Chondrocyte (in vitro differentiated cells): ENCODE results near the gene PTPMT1. TPM values are rescaled to one million over a fixed set of nuclear protein-coding genes. Genes with fewer than 3 reads are reported as not detected.

Source experiments
- DNase-seq: peaks from one replicate; pipeline ENCODE4 v3.0.0; 2021; ENCODE audit warnings: mixed read lengths, low spot score
- H3K27ac Mint-ChIP-seq: one replicate; pipeline ENCODE4 v1.8.0; 2021; ENCODE audit warnings: mild to moderate bottlenecking, moderate library complexity, mixed read lengths; ENCODE audit not compliant: unreplicated experiment
- H3K27me3 Mint-ChIP-seq: 2 replicates; pipeline ENCODE4 v1.8.0; 2021; ENCODE audit warnings: low read depth, mixed read lengths
- H3K36me3 Mint-ChIP-seq: 2 replicates; pipeline ENCODE4 v1.8.0; 2021; ENCODE audit warnings: low read depth, mixed read lengths
- H3K4me1 Mint-ChIP-seq: 2 replicates; pipeline ENCODE4 v1.8.0; 2021; ENCODE audit warnings: low read depth, mild to moderate bottlenecking, mixed read lengths
- H3K4me3 Mint-ChIP-seq: one replicate; pipeline ENCODE4 v1.8.0; 2021; ENCODE audit warnings: mild to moderate bottlenecking, moderate library complexity, mixed read lengths; ENCODE audit not compliant: unreplicated experiment
- H3K9me3 Mint-ChIP-seq: 2 replicates; pipeline ENCODE4 v1.8.0; 2021; ENCODE audit warnings: low read depth, mixed read lengths
- total RNA-seq: library from RNA; stranded (reverse); gene quantifications from 3 replicates; pipeline ENCODE4 v1.2.1, GENCODE V29; 2021
- TF ChIP-seq, protein P1 (sequence below): fragments of 200-600 bp; sonication (generic); IDR thresholded peaks from 2 replicates; pipeline ENCODE4 v1.5.0; 2021; ENCODE audit warnings: antibody characterized with exemption, mild to moderate bottlenecking, moderate library complexity

Gene PTPMT1
- total RNA-seq, 1 donor from 2014 or later: 43.5 TPM

DNA sequence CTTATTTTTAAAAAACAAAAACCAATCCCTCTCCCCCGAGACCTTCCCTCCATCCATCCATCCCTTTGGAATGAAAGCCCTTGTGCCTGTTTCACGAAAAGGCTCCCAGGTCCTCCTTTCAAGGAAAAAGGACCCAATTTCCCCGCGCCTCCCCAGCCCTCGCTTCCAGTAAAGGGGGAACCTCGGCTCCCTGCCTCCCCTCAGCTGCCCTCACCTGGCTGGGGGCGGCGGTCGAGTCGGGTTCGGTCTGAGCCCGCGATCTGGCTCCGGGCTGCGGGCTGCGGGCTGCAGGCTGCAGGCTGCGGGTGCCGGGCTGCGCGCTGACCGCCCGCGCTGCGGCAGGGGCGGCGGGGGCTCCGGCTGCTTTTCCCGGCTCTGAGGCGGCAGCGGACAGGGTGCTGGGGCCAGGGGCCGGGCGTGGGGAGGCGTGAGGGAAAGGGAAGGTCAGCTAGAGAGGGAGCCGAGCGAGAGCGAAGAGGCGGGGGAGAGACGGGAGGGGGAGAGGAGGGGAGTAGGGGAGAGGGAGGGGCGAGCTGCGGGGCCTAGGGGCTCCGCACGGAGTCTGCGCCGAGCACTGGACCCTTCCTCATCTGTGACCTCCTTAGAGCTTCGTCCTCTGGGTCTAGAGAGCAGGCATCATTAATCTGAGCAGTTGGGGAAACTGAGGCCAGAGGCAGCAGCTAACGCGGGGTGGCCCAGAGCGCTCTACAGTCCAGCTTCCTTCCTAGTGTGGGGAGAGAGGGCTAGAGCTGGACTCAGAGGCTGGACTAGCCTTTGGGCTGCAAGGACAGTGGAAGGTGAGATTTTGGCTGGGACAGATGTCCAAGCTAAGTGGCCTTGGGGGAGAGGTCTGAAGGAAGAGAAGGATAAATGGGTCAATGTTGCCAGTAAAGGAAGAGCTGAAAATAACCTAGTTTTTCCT is 28.8 kb downstream of the PTPMT1 start, which contains the start of gene C1QTNF4:
C1QTNF4 (minus strand) TSS at position 478 of the 922 bp plus-strand sequence. CDS start 3,601 bp downstream, outside the sequence.
- no peaks in the 10 kb centered on the region for H3K9me3 Mint-ChIP-seq
- no peak for DNase-seq

GRCh38 chr11:47595029-47595428 is 29.6 kb downstream of the PTPMT1 start:
- no peaks in the 10 kb centered on the region for H3K9me3 Mint-ChIP-seq
- TF ChIP-seq, protein P1, sequence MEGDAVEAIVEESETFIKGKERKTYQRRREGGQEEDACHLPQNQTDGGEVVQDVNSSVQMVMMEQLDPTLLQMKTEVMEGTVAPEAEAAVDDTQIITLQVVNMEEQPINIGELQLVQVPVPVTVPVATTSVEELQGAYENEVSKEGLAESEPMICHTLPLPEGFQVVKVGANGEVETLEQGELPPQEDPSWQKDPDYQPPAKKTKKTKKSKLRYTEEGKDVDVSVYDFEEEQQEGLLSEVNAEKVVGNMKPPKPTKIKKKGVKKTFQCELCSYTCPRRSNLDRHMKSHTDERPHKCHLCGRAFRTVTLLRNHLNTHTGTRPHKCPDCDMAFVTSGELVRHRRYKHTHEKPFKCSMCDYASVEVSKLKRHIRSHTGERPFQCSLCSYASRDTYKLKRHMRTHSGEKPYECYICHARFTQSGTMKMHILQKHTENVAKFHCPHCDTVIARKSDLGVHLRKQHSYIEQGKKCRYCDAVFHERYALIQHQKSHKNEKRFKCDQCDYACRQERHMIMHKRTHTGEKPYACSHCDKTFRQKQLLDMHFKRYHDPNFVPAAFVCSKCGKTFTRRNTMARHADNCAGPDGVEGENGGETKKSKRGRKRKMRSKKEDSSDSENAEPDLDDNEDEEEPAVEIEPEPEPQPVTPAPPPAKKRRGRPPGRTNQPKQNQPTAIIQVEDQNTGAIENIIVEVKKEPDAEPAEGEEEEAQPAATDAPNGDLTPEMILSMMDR: no peak
- H3K4me1 Mint-ChIP-seq: peaks cover 8% of the 10 kb centered on the region
- DNase-seq: no peak
- no peak overlapping the region for H3K27ac Mint-ChIP-seq
- peaks cover 35% of the 10 kb centered on the region for H3K27me3 Mint-ChIP-seq
- peaks cover 2% of the 10 kb centered on the region for H3K36me3 Mint-ChIP-seq
- no peak overlapping the region for H3K4me3 Mint-ChIP-seq

More for the DNA sequence above, 28.8 kb downstream of the PTPMT1 start, which contains the start of gene C1QTNF4:
- H3K27me3 Mint-ChIP-seq: peaks cover 35% of the 10 kb centered on the region
- H3K4me3 Mint-ChIP-seq: peak within 1 kb of the TSS; percentile 33
- peaks cover 8% of the 10 kb centered on the region for H3K4me1 Mint-ChIP-seq
- TF ChIP-seq, protein P1: no peak
- peaks cover 2% of the 10 kb centered on the region for H3K36me3 Mint-ChIP-seq
- H3K27ac Mint-ChIP-seq: no peak within 1 kb of the TSS

- H3K36me3 Mint-ChIP-seq: peaks cover 2% of the 10 kb centered on the region
- H3K9me3 Mint-ChIP-seq: no peaks in the 10 kb centered on the region
- DNase-seq: no peak
- peaks cover 8% of the 10 kb centered on the region for H3K4me1 Mint-ChIP-seq
- no peak overlapping the region for H3K27ac Mint-ChIP-seq
- peaks cover 35% of the 10 kb centered on the region for H3K27me3 Mint-ChIP-seq
- no peak overlapping the region for H3K4me3 Mint-ChIP-seq
- TF ChIP-seq, protein P1: no peak
These were observed 30.6 kb downstream of the PTPMT1 start for GRCh38 chr11:47595967-47596366.

- Mint-ChIP-seq H3K4me3 (no peak overlapping the region), H3K9me3 (no peaks in the 10 kb centered on the region), H3K36me3 (peaks cover 2% of the 10 kb centered on the region), H3K27ac (no peak overlapping the region), H3K4me1 (no peaks in the 10 kb centered on the region), H3K27me3 (peaks cover 9% of the 10 kb centered on the region)
- TF ChIP-seq, protein P1: no peak
- DNase-seq: no peak
These were observed 34.5 kb downstream of the PTPMT1 start for GRCh38 chr11:47599902-47600301.

DNA sequence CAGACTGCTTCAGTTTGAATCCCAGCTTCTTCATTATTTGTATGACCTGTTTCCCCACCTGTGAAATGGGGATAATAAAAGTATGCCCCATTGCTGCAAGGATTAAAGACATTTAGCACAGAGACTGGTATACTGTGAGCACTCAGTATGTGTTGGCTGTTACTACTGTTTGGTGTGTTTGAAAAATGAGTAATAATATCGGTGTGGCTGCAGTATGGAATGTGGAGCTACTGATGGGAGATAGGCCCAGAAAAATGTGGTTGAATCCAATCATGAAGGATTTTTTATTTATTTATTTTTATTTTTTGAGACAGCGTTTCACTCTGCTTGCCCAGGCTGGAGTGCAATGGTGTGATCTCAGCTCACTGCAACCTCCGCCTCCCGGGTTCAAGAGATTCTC is 37.9 kb downstream of the PTPMT1 start:
- no peaks in the 10 kb centered on the region for H3K9me3 Mint-ChIP-seq
- H3K27me3 Mint-ChIP-seq: no peaks in the 10 kb centered on the region
- TF ChIP-seq, protein P1: no peak
- H3K4me1 Mint-ChIP-seq: peaks cover 22% of the 10 kb centered on the region
- no peak overlapping the region for H3K4me3 Mint-ChIP-seq
- no peak overlapping the region for H3K27ac Mint-ChIP-seq
- DNase-seq: no peak
- H3K36me3 Mint-ChIP-seq: no peaks in the 10 kb centered on the region
